H9 (cell line): ENCODE results near the gene CHCHD6. TPM values are rescaled to one million over a fixed set of nuclear protein-coding genes. Genes with fewer than 3 reads are reported as not detected.

Experiments used
- DNase-seq: peaks from one replicate; pipeline ENCODE4 v3.0.0-alpha.2; 2017
- H2AFZ ChIP-seq: one replicate; pipeline ENCODE4 v1.6.1; 2013; ENCODE audit warnings: mild to moderate bottlenecking, low read length, control low read depth, moderate library complexity
- H2AK5ac ChIP-seq: 2 replicates; pipeline ENCODE4 v1.6.1; 2013; ENCODE audit warnings: low read length, control low read depth, mixed read lengths; ENCODE audit not compliant: insufficient read length
- H2BK120ac ChIP-seq: one replicate; pipeline ENCODE4 v1.6.1; 2013; ENCODE audit warnings: low read depth, mild to moderate bottlenecking, low read length, control low read depth, inconsistent platforms; ENCODE audit not compliant: poor library complexity, severe bottlenecking
- H2BK12ac ChIP-seq: 2 replicates; pipeline ENCODE4 v1.6.1; 2013; ENCODE audit warnings: low read length, control low read depth, mixed read lengths, low read depth; ENCODE audit not compliant: insufficient read length
- H2BK15ac ChIP-seq: 2 replicates; pipeline ENCODE4 v1.6.1; 2013; ENCODE audit warnings: low read depth, low read length, control low read depth
- H2BK20ac ChIP-seq: one replicate; pipeline ENCODE4 v1.6.1; 2013; ENCODE audit warnings: low read depth, mild to moderate bottlenecking, low read length, control low read depth, inconsistent platforms; ENCODE audit not compliant: poor library complexity, severe bottlenecking
- H2BK5ac ChIP-seq: 2 replicates; pipeline ENCODE4 v1.6.1; 2013; ENCODE audit warnings: low read length, control low read depth, mixed read lengths; ENCODE audit not compliant: insufficient read length
- H3K14ac ChIP-seq: 2 replicates; pipeline ENCODE4 v1.6.1; 2013; ENCODE audit warnings: low read length, control low read depth; ENCODE audit not compliant: insufficient read depth
- H3K18ac ChIP-seq: 2 replicates; pipeline ENCODE4 v1.6.1; 2013; ENCODE audit warnings: low read depth, mild to moderate bottlenecking, mixed read lengths, low read length, control low read depth; ENCODE audit not compliant: insufficient read length
- H3K23ac ChIP-seq: 2 replicates; pipeline ENCODE4 v1.6.1; 2013; ENCODE audit warnings: low read length, control low read depth, mixed read lengths, low read depth; ENCODE audit not compliant: insufficient read length
- H3K23me2 ChIP-seq: 2 replicates; pipeline ENCODE4 v1.6.1; 2013; ENCODE audit warnings: low read depth, mild to moderate bottlenecking, mixed read lengths, low read length, control low read depth; ENCODE audit not compliant: insufficient read length, poor library complexity, severe bottlenecking
- H3K27ac ChIP-seq: 2 replicates; pipeline ENCODE4 v1.5.1; 2013; ENCODE audit warnings: low read length, control low read depth, mixed read lengths, low read depth; ENCODE audit not compliant: insufficient read length
- H3K27me3 ChIP-seq: 2 replicates; pipeline ENCODE4 v1.6.1; 2013; ENCODE audit warnings: low read length, control low read depth, inconsistent platforms; ENCODE audit not compliant: insufficient read depth
- H3K4ac ChIP-seq: 2 replicates; pipeline ENCODE4 v1.6.1; 2013; ENCODE audit warnings: low read depth, mild to moderate bottlenecking, control low read depth, inconsistent platforms, low read length, moderate library complexity
- H3K4me1 ChIP-seq: 2 replicates; pipeline ENCODE4 v1.6.1; 2013; ENCODE audit warnings: low read length, control low read depth, inconsistent platforms; ENCODE audit not compliant: insufficient read depth
- H3K4me2 ChIP-seq: 2 replicates; pipeline ENCODE4 v1.6.1; 2013; ENCODE audit warnings: low read length, control low read depth, mixed read lengths; ENCODE audit not compliant: insufficient read length, insufficient read depth
- H3K56ac ChIP-seq: 2 replicates; pipeline ENCODE4 v1.6.1; 2013; ENCODE audit warnings: low read depth, mild to moderate bottlenecking, mixed read lengths, low read length, control low read depth; ENCODE audit not compliant: insufficient read length
- H3K79me1 ChIP-seq: 2 replicates; pipeline ENCODE4 v1.6.1; 2013; ENCODE audit warnings: low read depth, mild to moderate bottlenecking, moderate library complexity, low read length, control low read depth, inconsistent platforms; ENCODE audit not compliant: insufficient read depth, poor library complexity, severe bottlenecking
- H3K79me2 ChIP-seq: 2 replicates; pipeline ENCODE4 v1.6.1; 2013; ENCODE audit warnings: low read length, control low read depth, inconsistent platforms; ENCODE audit not compliant: insufficient read depth
- H3K9ac ChIP-seq: 2 replicates; pipeline ENCODE4 v1.6.1; 2013; ENCODE audit warnings: low read length, control low read depth, mixed read lengths; ENCODE audit not compliant: insufficient read length; ENCODE audit errors: extremely low read depth
- H3K9me3 ChIP-seq: one replicate; pipeline ENCODE4 v1.6.1; 2013; ENCODE audit warnings: low read depth, low read length, inconsistent platforms; ENCODE audit not compliant: control insufficient read depth
- H3T11ph ChIP-seq: one replicate; pipeline ENCODE4 v1.6.1; 2013; ENCODE audit warnings: mild to moderate bottlenecking, low read length, control low read depth, inconsistent platforms
- H4K20me1 ChIP-seq: one replicate; pipeline ENCODE4 v1.6.1; 2013; ENCODE audit not compliant: control insufficient read depth, insufficient read length, insufficient read depth
- H4K5ac ChIP-seq: 2 replicates; pipeline ENCODE4 v1.6.1; 2013; ENCODE audit warnings: low read depth, mild to moderate bottlenecking, mixed read lengths, low read length, control low read depth; ENCODE audit not compliant: insufficient read length
- H4K8ac ChIP-seq: replicated peaks from 2 replicates; pipeline ENCODE4 v1.6.1; 2013; ENCODE audit warnings: low read length, control low read depth, mixed read lengths, low read depth; ENCODE audit not compliant: insufficient read length
- H4K91ac ChIP-seq: 2 replicates; pipeline ENCODE4 v1.6.1; 2013; ENCODE audit warnings: low read depth, mild to moderate bottlenecking, moderate library complexity, mixed read lengths, low read length, control low read depth; ENCODE audit not compliant: insufficient read length
- H3K27ac Mint-ChIP-seq, 3 experiments: 2 replicates in 2 of 3; 3 replicates in 1 of 3; pipeline ENCODE4 v1.8.0; 2020 to 2021; ENCODE audit warnings: mixed read lengths in 3 of 3, mild to moderate bottlenecking in 1 of 3, moderate library complexity in 1 of 3
- H3K27me3 Mint-ChIP-seq: 2 replicates; pipeline ENCODE4 v1.8.0; 2021; ENCODE audit warnings: low read depth, mild to moderate bottlenecking, moderate library complexity, mixed read lengths
- H3K36me3 Mint-ChIP-seq, 3 experiments: 2 replicates in 2 of 3; 3 replicates in 1 of 3; pipeline ENCODE4 v1.8.0; 2020 to 2021; ENCODE audit warnings: low read depth in 3 of 3, mixed read lengths in 3 of 3; ENCODE audit not compliant: insufficient read depth in 1 of 3
- H3K4me1 Mint-ChIP-seq, 2 experiments: 2 replicates each; pipeline ENCODE4 v1.8.0; 2020; ENCODE audit warnings: mixed read lengths in 2 of 2
- H3K4me3 Mint-ChIP-seq, 2 experiments: 2 replicates in 1 of 2; 3 replicates in 1 of 2; pipeline ENCODE4 v1.8.0; 2020 to 2021; ENCODE audit warnings: mild to moderate bottlenecking in 2 of 2, mixed read lengths in 2 of 2, moderate library complexity in 1 of 2
- H3K9me3 Mint-ChIP-seq, 2 experiments: 2 replicates in 1 of 2; 3 replicates in 1 of 2; pipeline ENCODE4 v1.8.0; 2020; ENCODE audit warnings: mild to moderate bottlenecking in 2 of 2, mixed read lengths in 2 of 2, moderate library complexity in 1 of 2
- CTCF ChIP-seq: fragments of 200-600 bp; sonication (generic); conservative IDR thresholded peaks from 3 replicates; pipeline ENCODE4 v1.8.0; 2021; ENCODE audit warnings: antibody characterized with exemption, mild to moderate bottlenecking
- WGBS: extraction: QIAGEN DNeasy Blood & Tissue Kit; methylation state at CpG from one replicate; pipeline ENCODE4 v1.1.7; 2013; ENCODE audit warnings: missing lambda C conversion rate, low lambda C conversion rate, mixed read lengths; ENCODE audit not compliant: insufficient read length; ENCODE audit errors: extremely low coverage; 5-methylcytosine and 5-hydroxymethylcytosine counted together
- total RNA-seq: library from RNA; stranded (reverse); gene quantifications from 2 replicates; pipeline ENCODE4 v1.2.1, GENCODE V29; 2021

CHCHD6 gene
- total RNA-seq, 1 experiment from 2014 or later = 34.2 TPM

DNA sequence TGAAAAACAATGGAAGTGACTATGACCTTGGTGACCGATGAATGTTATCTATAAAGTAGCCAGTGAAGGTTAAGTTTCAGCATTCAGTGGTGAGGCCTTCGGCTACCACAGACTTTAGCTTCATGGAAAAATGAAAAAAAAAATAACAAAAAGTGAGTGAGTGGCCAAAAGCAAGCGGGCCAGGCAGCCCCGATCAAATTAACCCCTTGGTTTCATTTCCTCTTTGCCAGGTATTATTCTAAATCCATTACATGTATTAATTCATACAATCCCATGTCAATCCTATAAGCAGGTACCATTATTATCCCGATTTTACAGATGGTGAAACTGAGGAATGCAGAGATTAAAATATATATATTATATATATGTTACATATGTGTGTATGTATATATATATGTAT lies 21.0 kb upstream of the CHCHD6 start:
- Mint-ChIP-seq H3K4me3 (no peak overlapping the region), H3K9me3 (no peaks in the 10 kb centered on the region; a peak in 1 of 5 replicates), H3K27me3 (peaks cover 34% of the 10 kb centered on the region), H3K4me1 (peaks cover 18 to 31% of the 10 kb centered on the region in 2 experiments), H3K36me3 (no peaks in the 10 kb centered on the region), H3K27ac (no peak overlapping the region)
- Histone ChIP-seq H3K56ac (no peak overlapping the region), H2AFZ (no peak overlapping the region), H3K4ac (no peak overlapping the region), H4K20me1 (no peaks in the 10 kb centered on the region), H3K23me2 (no peaks in the 10 kb centered on the region), H2BK12ac (no peak overlapping the region), H3K14ac (no peak overlapping the region), H3K9ac (no peak overlapping the region), H3K4me2 (no peak overlapping the region), H3K23ac (no peak overlapping the region), H4K5ac (no peak overlapping the region), H3K4me1 (no peaks in the 10 kb centered on the region), H4K91ac (no peak overlapping the region), H2BK120ac (no peak overlapping the region), H2BK5ac (no peak overlapping the region), H3K27me3 (no peaks in the 10 kb centered on the region; the same call in 1 of the 2 replicates), H3K9me3 (no peaks in the 10 kb centered on the region), H4K8ac (no peak overlapping the region), H2BK15ac (no peak overlapping the region; the same call in 1 of the 2 replicates), H3T11ph (no peak overlapping the region), H3K79me1 (no peaks in the 10 kb centered on the region), H3K18ac (no peak overlapping the region), H3K79me2 (no peaks in the 10 kb centered on the region), H3K27ac (no peak overlapping the region), H2BK20ac (no peak overlapping the region), H2AK5ac (no peak overlapping the region)
- no CpG with 5 or more reads among the region's 5 CpGs for WGBS
- no peak for TF ChIP-seq CTCF
- DNase-seq = no peak
